ENCODE results near the gene RAPGEFL1.
A peak's percentile ranks its signal among the peaks of the same experiment; 100 is the strongest.
"Not testable (repeated sequence)": the region's sequence is repeated elsewhere in the genome, so short reads cannot be mapped to it uniquely, and the experiment has no call there.

Gene RAPGEFL1, protein sequence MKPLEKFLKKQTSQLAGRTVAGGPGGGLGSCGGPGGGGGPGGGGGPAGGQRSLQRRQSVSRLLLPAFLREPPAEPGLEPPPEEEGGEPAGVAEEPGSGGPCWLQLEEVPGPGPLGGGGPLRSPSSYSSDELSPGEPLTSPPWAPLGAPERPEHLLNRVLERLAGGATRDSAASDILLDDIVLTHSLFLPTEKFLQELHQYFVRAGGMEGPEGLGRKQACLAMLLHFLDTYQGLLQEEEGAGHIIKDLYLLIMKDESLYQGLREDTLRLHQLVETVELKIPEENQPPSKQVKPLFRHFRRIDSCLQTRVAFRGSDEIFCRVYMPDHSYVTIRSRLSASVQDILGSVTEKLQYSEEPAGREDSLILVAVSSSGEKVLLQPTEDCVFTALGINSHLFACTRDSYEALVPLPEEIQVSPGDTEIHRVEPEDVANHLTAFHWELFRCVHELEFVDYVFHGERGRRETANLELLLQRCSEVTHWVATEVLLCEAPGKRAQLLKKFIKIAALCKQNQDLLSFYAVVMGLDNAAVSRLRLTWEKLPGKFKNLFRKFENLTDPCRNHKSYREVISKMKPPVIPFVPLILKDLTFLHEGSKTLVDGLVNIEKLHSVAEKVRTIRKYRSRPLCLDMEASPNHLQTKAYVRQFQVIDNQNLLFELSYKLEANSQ

DNA sequence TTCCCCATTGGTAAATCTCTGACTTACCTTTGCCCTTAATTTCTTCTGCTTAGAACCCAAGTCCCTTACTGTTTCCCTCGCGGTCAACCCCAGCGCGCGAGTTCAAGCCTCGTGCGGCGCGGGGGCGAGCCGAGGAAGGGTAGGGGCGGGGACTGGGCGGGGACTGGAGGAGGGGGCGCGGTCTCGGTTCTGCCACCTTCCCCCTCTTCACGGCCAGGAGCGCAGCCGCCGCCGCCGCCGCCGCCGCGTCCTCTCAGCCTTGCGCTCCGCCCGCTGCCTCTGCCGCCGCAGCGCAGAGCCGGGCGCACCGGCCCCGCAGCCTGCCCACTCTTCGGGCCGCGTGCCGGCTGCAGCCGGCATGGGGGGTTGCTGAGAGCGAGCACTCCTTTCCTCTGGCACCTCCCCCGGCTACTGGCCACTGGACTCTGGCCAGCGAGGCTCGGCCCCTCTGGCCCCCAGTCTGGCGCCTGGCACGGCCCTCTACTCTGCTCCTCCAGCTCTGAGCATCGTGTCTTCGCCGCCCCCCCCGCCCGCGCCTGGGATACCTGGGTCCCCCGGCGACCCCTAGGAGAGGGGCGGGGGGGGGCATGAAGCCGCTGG lies at the start of gene RAPGEFL1:
TSS of gene RAPGEFL1 (plus strand) at position 196 of the 600 bp plus-strand sequence. CDS start at position 588, 392 bp downstream.
- DNase-seq (ENCODE audit: low read depth), result peak; percentile 68

DNA sequence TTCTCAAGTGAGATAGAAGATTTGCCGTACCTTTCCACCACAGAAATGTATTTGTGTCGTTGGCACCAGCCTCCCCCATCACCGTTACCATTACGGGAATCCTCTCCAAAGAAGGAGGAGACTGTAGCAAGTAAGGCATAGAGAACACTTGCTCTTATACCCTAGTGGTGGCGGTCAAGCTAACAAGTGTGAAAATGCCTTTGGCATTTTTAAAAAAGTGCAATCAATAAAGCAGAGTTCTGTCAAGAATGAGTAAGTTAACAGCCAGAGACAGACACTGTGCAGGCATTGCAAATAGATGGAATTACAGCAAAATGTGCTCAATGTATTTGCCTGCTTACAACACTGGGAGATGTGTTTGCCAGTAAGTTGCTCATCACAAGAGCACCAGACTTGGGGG lies 47.8 kb upstream of the RAPGEFL1 start:
- DNase-seq (ENCODE audit: low read depth), result peak; percentile 62

DNA sequence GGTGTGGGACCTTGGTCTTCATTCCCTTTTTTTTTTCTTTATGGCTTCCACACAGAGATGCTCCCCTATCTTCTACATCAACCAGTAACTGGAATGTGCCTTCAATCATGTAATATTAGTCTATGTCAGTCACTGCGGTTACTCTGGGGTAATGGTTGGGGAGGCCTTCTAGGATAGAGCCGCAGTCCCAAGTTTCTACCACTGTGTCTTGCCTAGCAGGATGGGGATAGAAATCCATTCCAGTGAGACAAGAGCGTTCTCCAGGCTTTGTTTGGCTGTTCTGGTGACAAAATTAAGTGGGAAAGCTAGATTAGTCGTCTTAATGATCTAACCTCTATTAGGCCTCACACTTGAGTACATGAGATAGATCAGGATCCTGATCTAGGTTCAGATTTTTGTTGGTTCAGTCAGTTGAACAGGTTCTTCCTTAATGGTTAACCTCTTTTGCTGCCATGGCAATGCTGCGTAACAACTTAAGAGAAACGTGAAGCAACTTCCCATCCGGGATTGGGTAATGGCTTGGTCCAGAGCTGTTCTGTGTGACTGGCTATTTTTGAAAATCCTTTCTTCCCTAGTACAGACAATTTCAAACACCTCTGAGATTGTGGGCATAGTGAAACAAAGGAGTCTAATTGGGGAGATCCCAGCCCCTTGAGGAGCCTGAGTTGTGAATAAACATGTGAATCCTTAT lies 46.8 kb upstream of the RAPGEFL1 start:
- peak; percentile 80 for DNase-seq (ENCODE audit: low read depth)

DNA sequence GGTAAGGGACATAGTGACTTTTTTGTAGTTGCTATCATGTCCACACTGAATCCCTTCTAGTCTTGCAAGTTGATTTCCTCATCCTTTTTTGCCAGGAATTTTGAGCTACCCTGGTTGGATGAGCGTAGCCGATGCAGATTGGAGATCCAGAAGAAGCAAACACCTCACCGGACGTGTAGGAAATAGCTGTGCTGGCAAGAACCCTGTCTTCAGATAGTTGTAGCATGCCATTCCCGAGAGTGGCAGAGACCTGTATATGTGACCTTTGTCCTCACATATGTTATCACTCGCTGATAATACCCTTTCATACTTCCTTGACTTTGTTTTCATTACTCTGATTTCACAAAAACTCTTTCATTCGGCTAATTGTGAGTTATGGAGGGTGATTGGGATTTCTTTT lies 43.1 kb upstream of the RAPGEFL1 start:
- no peak for DNase-seq (ENCODE audit: low read depth)

DNA sequence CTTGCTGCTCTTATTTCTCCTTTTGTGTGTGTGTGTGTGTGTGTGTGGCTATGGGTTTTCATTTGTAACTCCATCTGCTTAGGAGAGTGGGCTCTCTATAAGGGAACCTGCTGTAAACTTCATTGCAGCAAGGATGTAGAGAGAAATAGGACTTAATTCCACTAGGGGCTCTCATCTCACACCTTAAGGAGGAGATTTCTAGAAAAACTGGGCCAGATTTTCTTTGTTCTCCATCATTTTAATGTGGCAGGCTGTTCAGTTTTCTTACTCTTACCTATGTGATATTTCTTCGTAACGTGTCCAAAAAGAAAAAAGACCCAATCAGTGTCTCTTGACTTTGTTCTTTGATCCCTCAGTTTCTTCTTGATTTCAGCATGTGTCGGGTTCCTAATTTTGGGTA lies 41.5 kb upstream of the RAPGEFL1 start:
- no peak for DNase-seq (ENCODE audit: low read depth)

DNA sequence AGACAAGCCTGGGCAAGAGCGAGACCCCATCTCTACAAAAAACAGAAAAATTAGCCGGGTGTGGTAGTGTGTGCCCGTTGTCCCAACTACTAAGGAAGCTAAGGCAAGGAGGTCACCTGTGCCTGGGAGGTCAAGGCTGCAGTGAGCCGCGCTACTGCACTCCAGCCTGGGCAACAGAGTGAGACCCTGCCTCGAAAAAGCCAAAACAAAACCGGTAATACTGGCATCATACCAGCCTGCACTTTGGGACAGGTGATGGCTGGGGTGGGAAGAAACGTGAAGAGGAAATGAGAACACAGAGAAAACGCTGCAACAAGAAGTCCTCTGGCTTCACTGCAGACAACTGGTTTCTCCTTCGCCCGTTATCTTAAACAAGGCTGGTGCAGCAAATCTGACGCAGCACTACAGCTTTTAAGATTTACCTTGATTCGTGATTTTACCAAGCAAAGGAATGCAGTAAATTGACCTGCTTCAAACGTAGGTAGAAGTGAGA lies 37.7 kb upstream of the RAPGEFL1 start:
- DNase-seq (ENCODE audit: low read depth), result no peak

DNA sequence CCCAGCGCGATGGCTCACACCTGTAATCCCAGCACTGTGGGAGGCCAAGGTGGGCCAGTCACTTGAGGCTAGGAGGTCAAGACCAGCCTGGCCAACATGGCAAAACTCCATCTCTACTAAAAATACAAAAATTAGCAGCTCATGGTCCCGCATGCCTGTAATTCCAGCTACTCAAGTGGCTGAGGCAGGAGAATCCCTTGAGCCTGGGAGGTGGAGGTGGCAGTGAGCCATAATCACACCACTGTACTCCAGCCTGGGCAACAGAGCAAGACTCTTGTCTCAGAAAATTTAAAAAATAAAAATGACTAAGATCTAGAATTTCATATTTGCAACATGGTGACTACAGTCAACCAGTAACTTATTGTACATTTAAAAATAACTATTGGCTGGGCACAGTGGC lies 34.1 kb upstream of the RAPGEFL1 start:
- DNase-seq (ENCODE audit: low read depth), result not testable (repeated sequence)

DNA sequence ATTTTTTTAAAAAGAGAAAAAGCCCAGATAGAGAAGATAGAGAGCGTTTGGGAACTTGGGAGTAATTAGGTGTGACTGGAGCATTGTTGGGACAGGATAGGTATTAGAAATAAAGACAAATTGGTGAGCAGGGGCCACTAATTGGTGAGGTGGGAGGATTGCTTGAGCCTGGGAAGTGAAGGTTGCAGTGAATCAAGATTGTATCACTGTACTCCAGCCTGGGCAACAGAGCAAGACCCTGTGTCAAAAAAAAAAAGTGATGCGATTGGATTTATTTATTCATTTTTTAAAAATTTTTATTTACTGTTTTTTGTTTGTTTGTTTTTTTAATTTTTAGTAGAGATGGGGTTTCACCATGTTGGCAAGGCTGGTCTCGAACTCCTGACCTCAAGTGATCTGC lies 31.8 kb upstream of the RAPGEFL1 start:
- no peak for DNase-seq (ENCODE audit: low read depth)

DNA sequence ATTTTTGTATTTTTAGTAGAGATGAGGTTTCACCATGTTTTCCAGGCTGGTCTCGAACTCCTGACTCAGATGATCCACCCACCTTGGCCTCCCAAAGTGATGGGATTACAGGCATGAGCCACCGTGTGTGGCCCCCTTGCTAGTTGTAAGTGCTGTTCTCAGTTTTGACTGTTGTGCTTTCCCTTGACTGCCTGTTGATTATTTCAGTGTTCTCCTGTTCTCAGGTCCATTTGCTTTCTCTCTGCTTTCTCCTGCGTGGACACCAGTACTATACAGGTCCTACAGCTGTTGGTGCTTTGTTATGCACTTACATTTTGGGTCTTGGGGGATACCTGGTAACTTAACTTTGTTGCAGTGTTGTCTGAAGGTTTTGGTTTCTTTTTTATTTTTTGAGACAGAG lies 28.7 kb upstream of the RAPGEFL1 start:
- no peak for DNase-seq (ENCODE audit: low read depth)

DNA sequence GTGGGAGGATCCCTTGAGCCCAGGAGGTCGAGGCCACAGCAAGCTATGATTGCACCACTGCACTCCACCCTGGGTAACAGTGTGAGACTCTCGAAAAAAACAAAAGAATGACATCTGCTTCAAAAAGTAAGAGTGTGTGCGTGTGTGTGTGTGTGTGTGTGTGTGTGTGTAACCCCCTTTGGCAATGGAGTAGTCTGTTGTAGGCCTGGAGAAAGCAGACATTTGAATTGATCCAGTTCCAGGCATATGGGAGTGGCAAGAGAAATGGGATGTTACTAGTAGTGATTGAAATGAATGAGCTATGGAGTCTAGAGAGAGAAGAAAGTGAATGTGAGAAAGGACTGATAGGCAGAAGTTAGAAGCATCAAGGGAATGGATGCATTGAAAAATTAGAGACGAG lies 27.0 kb upstream of the RAPGEFL1 start:
- no peak for DNase-seq (ENCODE audit: low read depth)

DNA sequence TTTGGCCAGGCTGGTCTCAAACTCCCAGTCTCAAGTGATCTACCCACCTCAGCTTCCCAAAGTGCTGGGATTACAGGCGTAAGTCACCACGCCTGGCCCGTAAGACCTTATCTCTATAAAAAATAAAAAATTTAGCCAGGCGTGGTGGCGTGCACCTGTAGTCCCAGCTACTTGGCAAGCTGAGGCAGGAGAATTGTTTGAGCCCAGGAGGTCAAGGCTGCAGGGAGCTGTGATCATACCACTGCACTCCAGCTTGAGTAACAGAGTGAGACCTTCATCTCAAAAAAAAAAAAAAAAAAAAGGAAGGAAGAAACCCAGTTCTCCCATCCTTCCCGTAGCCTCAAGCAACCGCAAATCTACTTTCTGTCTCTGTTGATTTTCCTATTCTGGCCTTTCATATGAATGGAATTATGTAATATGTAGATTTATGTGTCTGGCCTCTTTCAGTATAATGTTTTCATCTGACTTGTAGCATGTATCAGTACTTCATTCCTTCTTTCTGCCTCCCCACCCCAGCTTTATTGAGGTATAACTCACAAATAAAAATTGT lies 25.8 kb upstream of the RAPGEFL1 start:
- DNase-seq (ENCODE audit: low read depth), result peak; percentile 26

DNA sequence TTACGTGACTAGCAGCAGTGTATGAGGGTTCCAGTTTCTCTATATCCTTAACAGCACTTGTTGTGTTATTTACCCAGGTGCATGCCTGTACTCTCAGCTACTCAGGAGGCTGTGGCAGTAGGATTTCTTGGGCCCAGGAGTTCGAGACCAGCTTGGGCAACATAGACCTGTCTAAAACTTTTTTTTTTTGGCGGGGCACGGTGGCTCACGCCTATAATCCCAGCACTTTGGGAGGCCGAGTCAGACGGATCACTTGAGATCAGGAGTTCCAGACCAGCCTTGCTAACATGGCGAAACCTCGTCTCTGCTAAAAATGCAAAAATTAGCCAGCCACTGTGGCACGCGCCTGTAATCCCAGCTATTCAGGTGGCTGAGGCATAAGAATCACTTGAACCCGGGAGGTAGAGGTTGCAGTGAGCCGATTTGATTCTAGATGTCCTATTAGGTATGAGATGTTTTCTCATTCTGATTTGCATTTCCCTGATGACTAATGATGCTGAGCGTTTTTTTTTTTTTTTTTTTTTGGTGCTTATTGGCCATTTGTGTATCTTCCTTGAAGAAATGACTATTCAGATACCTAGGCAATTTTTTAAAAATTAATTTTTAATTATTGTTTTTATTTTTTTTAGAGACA lies 23.6 kb upstream of the RAPGEFL1 start:
- DNase-seq (ENCODE audit: low read depth), result no peak

DNA sequence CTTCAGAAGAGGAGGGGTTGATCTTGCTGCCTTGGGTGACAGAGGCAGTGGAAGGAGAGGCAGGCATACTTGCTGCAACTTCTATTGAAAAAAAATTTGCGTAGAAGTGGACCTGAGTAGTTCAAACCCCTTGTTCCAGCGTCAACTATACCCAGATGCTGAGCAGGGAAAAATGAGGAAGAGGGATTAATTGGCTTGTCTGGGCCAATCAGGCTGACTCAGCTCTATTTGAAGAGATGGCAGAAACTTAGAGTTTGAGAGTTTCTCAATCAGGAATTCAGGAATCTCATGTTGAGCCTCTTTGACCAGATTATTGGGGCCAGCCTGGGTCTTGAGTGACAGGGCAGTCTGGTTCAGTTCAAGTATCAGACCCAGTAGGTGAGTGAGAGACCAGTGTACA lies 19.3 kb upstream of the RAPGEFL1 start:
- peak; percentile 36 for DNase-seq (ENCODE audit: low read depth)

DNA sequence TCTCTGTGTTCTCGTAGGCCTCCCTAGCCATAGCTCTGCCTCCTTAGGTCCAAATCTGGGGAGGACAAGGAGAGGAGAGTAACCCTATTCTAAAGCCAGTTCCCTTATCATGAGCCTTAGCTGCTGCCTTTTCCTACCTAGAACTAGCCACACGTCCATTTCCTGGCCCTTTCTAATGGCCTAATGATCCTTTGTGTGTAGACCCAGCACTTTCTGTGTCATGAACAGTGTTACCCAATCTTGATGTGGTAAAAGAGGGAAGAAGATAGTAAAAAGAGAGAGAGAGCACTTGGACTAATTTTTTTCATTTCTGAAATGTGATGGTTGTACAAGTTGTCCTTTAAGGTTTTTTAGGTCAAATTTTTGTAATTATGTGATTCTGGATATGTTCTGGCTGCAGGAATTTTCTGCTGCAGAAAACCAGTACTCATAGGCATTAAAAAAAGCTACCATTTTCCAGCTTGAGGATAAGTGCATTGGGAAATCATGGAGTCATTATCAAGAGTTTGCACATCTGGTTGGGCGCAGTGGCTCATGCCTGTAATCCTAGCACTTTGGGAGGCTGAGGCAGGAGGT lies 18.7 kb upstream of the RAPGEFL1 start:
- DNase-seq (ENCODE audit: low read depth), result peak; percentile 55

DNA sequence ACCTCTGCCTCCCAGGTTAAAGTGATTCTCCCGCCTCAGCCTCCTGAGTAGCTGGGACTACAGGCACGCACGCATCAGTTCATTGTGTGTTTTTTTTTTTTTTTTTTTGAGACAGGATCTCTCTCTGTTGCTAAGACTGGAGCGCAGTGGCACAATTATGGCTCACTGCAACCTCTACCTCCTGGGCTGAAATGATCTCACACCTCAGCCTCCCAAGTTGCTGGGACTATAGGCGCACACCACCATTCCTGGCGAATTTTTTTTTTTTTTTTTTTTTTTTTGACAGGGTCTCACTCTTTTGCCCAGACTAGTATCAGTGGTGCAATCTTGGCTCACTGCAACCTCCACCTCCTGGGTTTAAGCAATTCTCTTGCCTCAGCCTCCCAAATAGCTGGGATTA lies 17.8 kb upstream of the RAPGEFL1 start:
- no peak for DNase-seq (ENCODE audit: low read depth)

DNA sequence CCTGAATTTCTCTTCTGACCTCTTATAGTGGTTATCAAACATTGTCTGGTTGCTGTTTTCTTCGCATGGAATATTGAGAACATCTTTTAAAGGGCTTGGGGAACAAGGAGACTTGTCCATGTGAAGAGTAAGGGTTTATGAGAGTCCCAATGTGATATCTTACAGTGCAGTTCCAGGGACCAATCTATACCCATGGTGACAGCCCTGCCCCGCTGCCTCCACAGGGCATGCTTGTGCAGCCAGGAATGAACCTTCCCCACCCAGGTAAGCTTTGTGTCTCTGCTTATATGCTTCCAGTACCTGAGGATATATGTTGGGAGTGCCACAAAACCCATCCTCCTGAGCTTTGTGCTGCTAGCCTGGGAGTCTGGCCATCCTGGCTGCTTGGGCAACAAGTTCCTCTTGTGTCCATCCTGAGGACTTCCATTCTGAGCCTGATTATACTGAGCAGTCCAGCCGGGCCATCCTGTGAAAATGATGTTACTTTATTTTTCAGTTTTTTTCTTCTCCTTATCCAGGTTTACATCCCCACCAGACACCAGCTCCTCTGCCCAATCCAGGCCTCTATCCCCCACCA lies 9.5 kb upstream of the RAPGEFL1 start:
- DNase-seq (ENCODE audit: low read depth), result no peak

DNA sequence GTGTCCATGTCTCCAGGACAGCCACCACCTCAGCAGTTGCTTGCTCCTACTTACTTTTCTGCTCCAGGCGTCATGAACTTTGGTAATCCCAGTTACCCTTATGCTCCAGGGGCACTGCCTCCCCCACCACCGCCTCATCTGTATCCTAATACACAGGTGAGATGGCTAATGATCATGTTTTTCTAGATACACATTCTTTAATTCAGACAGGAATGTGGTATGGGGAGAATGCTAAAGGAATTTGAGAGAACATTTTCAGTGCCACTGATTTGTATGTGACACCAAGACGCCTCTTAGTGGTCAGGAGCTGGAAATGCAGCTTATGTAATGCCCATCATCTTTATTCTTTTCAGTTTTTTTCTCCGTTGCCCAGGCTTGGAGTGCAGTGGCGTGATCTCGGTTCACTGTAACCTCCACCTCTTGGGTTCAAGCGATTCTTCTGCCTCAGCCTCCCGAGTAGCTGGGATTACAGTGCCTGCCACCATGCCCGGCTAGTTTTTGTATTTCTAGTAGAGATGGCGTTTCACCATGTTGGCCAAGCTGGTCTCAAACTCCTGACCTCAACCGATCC lies 8.9 kb upstream of the RAPGEFL1 start:
- peak; percentile 73 for DNase-seq (ENCODE audit: low read depth)

DNA sequence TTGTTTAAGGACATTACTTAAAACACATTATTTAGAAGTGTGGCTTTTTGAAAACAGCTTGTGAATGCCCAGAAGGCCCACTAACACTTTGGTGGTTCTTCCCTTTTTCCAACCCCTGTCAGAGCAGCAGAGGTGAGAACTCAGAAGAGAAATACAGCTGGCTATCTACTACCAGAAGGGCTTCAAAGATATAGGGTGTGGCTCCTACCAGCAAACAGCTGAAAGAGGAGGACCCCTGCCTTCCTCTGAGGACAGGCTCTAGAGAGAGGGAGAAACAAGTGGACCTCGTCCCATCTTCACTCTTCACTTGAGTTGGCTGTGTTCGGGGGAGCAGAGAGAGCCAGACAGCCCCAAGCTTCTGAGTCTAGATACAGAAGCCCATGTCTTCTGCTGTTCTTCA lies 6.9 kb upstream of the RAPGEFL1 start:
- DNase-seq (ENCODE audit: low read depth), result no peak

DNA sequence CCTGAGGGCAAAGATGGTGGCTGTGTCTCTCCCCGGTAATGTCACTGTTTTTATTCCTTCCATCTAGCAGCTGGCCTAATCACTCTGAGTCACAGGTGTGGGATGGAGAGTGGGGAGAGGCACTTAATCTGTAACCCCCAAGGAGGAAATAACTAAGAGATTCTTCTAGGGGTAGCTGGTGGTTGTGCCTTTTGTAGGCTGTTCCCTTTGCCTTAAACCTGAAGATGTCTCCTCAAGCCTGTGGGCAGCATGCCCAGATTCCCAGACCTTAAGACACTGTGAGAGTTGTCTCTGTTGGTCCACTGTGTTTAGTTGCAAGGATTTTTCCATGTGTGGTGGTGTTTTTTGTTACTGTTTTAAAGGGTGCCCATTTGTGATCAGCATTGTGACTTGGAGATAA lies 5.5 kb upstream of the RAPGEFL1 start:
- peak; percentile 15 for DNase-seq (ENCODE audit: low read depth)

DNA sequence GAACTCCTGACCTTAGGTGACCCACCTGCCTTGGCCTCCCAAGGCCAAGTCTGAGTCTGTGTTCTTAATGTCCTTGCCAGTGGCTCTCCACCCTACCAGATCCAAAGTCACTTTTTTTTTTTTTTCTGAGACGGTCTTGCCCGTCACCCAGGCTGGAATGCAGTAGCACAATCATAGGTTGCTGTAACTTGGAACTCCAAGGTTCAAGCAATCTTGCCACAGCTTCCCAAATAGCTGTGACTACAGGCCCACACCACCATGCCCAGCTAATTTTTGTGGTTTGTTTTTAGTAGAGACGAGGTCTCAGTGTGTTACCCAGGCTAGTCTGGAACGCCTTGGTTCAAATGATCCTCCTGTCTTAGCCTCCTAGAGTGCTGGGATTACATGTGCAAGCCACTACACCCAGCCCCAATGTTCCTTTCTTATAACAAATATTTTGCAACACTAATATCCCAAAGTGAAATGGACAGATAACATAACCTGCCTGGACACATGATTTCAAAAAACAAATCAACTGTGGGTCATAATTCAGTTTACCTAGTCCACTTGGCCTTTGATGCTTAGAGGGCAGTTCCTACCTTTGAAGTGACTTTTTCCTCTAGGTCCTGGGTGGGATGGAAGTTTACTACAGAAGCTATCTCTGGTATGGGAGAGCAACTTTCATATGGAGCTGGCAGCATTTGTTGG lies 4.0 kb upstream of the RAPGEFL1 start:
- no peak for DNase-seq (ENCODE audit: low read depth)

All from amniotic epithelial cell (primary cell).